DMS79 (cell line): ENCODE data around the gene CLNK.
"Not testable (repeated sequence)": the region's sequence is repeated elsewhere in the genome, so short reads cannot be mapped to it uniquely, and the experiment has no call there.

Experiments used
- DNase-seq: peaks from one replicate; lab custom pipeline; 2025; lab: John Stamatoyannopoulos, UW

CLNK gene

DNA sequence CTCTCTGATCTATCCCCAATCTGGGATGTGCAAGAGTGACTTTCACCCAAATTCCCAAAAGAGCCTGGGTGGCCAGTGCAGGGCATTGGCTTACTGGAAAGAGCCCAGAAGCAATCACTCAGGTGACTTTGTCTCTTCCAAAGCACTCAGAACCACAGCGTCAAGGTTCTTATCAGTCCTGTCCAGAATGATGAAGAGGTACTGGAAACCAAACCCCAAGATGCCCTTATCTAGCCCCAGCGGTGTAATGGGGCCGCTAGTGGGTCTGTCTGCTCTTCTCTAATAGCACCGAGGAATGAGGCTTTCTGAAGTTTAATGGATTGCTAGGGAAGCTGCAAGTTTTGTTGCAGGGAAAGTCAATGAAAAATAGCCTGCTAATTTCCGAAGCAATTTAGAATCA is 21.6 kb downstream of the CLNK start:
- DNase-seq: no peak

GRCh38 chr4:10661047-10661446 is 23.5 kb downstream of the CLNK start:
- no peak for DNase-seq

DNA sequence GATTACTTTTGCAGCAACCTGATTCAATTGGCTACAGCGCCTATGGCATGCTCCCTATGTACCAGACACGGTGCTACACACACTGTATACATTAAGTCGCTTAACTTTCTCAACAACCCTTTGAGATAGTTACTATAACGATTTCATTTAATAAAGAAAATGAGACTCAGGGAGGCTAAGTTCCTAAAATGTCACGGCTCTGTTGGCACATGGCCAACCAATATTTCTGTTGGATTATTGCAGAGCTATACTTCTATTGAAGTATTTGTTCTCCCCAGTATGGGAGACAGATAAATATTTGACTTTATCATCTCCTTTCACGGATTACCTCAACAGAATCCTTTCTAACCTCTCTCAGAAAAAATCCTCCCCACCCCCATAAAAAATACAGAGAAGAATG is 25.3 kb downstream of the CLNK start:
- no peak for DNase-seq

- no peak for DNase-seq
Measured at GRCh38 chr4:10656988-10657387, 27.6 kb downstream of the CLNK start.

- no peak for DNase-seq
Measured at GRCh38 chr4:10656420-10656819, 28.1 kb downstream of the CLNK start.

GRCh38 chr4:10655968-10656367 is 28.6 kb downstream of the CLNK start:
- DNase-seq: no peak

- no peak for DNase-seq
Measured at GRCh38 chr4:10648479-10648878, 36.1 kb downstream of the CLNK start.

GRCh38 chr4:10647846-10648245 is 36.7 kb downstream of the CLNK start:
- DNase-seq: no peak

DNA sequence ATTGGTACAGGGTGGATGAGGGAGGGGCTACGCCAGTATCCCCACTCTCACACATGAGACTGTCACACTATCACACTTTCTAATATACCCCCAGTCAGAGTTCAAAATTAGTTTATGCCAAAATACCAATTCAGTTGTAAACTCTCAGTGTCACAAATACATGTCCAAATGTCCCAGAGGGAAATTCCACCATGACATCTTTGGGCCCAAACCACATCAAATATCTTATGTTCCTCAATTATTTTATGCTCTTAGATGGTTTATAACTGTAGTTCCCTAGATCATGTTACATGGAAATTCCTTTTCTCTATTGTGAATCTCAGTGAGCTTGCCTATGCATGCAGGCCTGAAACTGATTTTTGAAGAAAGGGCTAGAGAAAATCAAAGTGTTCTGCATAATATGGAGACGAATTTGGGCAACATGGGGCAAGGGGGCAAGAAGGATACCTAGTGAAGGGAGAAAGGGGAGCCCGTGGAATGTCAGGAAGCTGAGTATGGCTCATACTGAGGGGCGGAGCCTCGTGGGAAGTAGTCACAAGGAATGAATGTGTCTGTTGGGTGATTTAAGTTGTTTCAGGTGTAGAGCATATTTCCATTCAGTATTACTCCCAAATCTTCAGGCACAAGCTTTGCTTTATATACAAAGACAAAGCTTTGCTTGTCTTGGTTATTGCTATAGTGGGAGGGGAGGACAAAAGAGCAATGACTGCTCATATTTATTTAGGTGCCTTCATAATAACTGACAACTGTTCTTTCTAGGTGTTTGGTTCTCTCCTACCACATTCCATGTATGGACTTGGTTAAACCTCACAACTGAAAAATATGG is 40.8 kb downstream of the CLNK start:
- no peak for DNase-seq

- no peak for DNase-seq
Measured at GRCh38 chr4:10640561-10641201, 43.9 kb downstream of the CLNK start.

DNA sequence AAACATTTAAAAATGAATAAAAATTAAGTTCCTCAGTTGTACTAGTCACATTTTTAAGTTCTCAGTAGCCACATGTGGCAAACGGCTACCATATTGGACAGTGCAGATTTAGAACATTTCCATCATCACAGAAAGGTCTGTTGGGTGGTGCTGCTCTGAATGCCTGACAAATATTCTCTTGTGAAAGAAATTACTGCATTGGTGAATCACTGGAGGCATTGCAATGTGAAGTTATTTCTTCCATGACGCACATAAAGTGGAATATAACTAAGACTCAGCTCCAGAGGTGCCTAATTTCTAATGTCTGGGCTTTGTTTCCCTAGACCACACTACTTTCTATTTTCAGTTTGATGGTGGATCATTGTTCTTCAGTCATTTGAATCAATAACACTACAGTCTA is 44.9 kb downstream of the CLNK start:
- no peak for DNase-seq

DNA sequence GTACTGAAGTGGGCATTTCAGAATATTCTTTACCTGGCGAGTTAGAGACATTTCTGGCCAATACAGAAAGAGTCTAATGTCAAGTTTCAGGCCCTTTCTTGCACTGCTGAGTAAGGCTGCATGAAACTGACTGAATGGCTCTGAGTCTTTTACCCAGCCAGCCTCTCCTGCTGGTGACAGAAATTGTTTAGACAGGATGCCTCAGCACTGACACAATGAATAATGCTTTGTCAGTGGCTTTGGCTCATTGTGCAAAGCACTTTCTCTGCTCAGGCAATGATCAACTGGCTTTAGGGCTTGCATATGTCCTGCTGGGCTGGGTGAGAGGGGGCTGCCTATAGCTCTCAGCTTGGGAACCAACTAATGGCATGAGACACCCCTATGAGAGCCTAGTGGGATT is 45.5 kb downstream of the CLNK start:
- DNase-seq: no peak

- no peak for DNase-seq
Measured at GRCh38 chr4:10635091-10635490, 49.5 kb downstream of the CLNK start.

DNA sequence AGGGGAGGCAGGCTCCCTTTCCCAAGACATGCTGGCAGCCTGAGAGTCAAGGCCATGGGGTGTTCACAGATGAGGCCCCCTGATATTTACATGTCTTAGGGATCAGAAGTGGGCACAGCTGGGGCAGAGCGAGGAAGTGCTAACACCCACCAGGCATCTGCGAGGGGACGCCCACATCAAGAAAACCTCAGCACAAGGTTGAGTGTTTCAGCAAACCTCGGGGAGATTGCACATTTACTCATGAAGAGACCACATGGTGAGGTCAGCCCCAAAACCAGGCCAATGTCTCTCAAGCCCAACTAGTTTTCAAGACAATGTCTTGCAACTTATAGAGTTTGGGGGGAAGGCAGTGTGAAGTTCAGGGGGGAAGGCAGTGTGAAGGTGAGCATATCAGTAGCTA is 55.2 kb downstream of the CLNK start:
- no peak for DNase-seq

- DNase-seq: no peak
Measured at GRCh38 chr4:10625131-10625530, 59.4 kb downstream of the CLNK start.

GRCh38 chr4:10623862-10624261 is 60.7 kb downstream of the CLNK start:
- no peak for DNase-seq

DNA sequence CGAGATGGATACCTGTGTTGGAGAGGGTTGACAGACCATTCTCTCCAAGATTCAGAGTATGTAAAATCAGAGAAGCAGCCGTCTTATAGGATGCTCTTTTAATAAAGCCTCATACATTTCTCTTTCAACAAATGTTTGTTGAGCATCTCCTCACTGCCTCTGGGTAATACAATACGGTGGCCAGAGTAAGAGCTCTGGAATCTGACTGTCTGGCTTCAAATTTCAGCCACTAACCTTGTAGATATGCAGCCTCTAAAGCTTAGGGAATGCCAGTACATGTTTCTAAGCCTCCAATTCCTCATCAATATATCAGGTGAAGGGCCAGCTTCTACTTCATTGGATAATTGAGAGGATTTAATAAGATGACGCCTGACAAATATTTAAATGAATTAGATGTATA is 61.3 kb downstream of the CLNK start:
- DNase-seq: no peak

GRCh38 chr4:10622728-10623127 is 61.8 kb downstream of the CLNK start:
- no peak for DNase-seq

DNA sequence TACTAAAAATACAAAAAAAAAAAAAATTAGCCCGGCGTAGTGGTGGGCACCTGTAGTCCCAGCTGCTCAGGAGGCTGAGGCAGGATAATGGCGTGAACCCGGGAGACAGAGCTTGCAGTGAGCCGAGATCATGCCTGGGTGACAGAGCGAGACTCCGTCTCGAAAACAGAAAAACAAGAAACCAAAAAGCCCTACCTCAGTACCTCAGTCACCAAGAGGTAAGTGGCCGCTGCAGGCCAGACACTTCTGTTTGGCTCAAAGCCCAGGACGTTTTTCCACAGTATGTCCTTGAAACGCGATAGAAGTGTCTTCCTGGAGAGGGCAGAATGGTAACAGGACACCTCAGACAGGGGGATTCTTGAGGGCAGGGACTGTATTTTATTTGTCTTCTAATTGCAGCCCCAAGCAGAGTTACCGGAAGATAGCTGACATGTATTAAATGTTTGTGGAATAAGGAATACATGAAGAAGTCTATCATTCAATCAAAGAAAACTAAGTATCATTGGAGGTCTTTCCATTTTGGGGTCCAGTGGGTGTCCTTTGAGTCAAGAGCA is 63.6 kb downstream of the CLNK start:
- DNase-seq: no peak

DNA sequence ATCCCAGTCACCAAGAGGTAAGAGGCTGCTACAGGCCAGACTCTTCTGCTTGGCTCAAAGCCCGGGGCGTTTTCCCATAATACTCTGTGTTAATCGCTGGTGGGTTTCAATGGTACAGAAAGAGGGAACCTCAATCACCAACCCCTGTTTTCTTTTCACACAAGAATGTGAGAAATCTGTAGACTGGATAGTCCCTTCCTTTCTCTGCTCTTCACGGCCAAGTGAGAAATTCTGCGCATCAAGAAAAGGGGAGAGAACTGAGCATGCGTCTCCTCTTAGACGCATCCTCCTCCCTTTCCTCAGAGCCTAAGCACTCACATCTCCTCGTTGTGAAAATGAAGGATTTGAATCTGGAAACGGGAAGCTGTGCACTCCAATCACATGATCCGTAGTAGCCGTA is 64.7 kb downstream of the CLNK start:
- no peak for DNase-seq

DNA sequence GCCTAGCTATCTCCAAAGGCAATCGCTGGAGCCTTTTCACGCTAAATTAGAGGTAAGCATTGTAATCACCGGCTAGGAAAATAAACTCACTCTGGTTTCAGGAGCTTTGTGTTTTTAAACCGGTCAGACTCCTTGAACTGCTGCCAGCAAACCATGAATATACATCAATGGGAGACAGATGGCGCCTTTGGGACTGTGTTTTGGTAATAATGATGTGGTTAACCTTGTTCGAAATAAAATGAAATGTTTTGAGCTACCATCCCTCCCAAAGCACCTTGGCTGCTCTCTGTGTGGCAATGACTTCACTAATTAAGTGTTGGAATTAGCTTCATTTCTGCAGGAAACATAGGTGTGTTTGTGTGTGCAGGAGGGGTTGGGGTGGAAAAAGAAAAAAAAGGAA is 65.3 kb downstream of the CLNK start:
- no peak for DNase-seq

- DNase-seq: not testable (repeated sequence)
Measured at GRCh38 chr4:10614926-10615325, 69.6 kb downstream of the CLNK start.

GRCh38 chr4:10613926-10614478 is 70.6 kb downstream of the CLNK start:
- DNase-seq: no peak
